Epithelial cell of prostate (primary cell): ENCODE results near the gene TPTE2.
"Not testable (repeated sequence)": the region's sequence is repeated elsewhere in the genome, so short reads cannot be mapped to it uniquely, and the experiment has no call there.

ENCODE experiments used
- DNase-seq: peaks from one replicate; pipeline ENCODE4 v3.0.0-alpha.2; 2011; ENCODE audit warnings: low read depth, low spot score
- H3K27ac ChIP-seq: fragments of 450-650 bp; 2 replicates; pipeline ENCODE4 v1.5.1; 2017; ENCODE audit warnings: mild to moderate bottlenecking

The TPTE2 gene

DNA sequence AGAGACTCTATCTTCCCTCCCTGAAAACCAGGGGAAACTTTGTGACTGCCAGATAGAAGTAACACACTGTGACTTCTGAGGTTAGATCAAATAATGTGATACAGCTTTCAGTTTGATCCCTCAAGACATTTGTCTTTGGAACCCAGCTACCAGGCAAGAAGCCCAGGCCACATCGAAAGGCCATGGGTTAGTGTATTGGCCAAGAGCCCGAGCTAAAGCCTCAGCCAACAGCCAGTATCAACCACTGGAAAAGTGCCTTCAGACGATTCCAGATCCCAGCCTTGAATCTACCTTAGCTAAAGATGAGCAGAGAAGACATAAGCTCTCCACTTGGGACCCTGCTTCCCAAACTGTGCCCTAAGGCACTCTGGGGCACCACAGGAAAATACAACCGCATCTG, 10.9 kb upstream of the TPTE2 start:
- no peak overlapping the region for H3K27ac ChIP-seq
- DNase-seq, result no peak

DNA sequence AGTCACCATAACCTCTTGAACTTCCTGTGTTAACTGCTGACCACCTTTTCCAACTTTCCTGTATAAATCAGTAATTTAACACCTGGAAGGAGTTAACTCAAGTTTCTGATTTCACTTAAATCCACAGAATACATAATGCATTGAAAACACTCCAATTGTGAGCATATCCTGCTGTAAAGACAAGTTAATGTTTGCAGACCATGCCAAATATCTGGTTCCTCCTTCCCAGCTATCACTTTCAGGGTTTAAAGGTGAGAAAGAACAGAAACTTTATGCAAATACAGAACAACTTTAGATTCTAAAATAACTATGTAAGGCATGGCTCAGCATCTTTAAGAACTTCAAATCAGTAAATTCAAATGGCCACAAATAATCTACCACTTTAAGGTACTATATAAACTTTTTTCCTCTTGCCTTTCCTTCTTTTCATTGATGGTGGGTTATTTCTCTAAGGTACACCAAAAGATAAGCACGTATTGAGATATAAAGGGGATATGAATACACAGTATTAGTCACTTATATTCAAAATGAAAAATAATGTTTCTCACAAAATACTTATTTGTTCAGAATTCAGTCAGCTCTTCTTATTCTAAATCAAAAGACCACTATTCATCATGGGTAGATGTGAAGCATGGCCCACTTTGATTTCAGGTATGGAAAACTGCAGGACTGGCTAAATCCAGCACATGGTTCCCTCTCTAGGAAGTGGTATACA, 6.6 kb upstream of the TPTE2 start:
- H3K27ac ChIP-seq, result no peak overlapping the region
- no peak for DNase-seq

DNA sequence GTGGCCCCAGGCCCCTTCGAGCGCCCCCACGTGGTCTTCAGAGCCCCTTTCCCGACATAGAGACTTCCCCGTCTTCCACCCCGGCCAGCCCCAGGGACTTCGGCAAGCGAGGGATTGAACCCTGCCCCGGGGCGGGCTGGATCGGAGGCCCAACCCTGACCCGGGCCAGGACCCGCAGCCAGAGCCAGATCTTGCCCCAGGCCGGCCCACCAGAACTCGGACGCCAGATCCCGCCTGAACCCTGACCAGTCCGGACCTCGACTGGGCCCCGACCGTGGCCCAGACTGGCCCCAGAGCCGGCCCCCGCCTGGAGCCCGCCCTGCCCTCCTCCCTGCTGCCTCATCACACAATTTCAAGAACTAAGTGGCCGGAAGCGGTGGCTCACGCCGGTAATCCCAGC, 253 bp upstream of the TPTE2 start:
- H3K27ac ChIP-seq, result no peak overlapping the region
- no peak for DNase-seq

DNA sequence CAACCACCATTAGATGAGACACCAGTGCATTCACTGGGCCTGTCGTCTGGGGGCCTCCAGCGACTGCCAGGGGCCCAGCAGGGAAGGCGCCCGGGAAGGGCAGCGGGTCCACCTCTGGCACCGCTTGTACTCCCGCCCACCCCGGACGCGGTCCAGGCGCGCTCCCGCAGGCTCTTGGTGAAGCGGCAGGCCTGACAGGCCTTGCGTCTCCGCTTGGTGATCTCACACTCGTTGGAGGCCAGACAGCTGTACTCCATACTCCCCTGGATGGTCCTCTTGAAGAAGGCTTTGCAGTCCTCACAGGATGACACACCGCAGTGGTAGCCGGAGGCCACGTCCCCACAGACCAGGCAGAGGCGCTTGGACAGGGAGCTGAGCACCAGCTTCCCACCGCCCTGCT, 660 bp downstream of the TPTE2 start:
- not testable (repeated sequence) for DNase-seq, H3K27ac ChIP-seq

DNA sequence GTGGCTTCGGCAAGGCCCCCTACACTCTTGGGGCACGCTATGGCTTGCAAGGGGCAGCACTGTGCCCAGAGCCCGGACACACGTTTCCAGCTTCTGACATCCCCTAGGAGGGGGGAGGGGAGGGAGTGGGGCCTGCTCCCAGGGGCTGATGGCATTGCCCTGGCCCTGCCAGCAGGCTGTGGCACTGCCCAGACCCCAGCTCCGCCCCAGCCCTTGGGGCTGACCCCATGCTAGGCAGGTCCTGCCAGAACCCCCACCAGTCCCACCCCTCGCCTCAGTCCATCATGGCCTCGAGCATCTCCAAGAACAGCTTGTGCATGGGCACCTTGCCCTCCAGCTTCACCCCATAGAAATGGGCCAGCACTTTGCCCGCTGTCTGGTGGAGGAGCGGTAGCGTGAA, 1.6 kb downstream of the TPTE2 start:
- H3K27ac ChIP-seq, result not testable (repeated sequence)

DNA sequence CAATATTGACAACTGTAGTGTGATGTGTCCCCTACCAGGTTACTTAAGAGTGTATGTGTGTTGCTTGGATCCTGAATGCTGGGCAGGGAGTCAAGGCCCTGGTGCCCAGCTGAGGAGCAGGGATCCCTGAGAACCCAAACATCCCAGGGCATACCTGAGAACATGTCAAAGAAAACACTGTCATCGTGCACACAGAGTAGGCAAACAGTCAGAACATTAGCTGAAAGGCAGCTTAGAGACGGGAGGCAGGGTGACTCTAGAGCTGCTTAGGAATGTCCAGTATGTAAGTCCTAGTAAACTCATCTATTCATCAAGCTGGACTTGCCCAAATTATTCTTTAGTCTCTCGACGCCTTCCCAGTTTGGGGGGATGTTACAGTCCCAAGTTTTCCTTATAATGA, 4.0 kb downstream of the TPTE2 start:
- not testable (repeated sequence) for DNase-seq, H3K27ac ChIP-seq

More for the DNA sequence above, 1.6 kb downstream of the TPTE2 start:
- not testable (repeated sequence) for DNase-seq

DNA sequence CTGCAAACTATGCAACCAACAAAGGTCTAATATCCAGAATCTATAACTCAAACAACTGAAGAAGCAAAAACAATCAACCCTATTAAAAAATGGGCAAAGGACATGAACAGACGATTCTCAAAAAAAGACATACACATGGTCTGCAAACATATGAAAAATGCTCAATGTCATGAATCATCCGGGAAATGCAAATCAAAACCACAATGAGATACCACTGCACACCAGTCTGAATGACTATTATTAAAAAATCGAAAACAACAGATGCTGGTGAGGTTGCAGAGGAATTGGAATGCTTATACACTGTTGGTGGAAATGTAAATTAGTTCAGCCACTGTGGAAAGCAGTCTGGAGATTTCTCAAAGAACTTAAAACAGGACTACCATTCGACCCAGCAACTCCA, 12.1 kb downstream of the TPTE2 start:
- not testable (repeated sequence) for DNase-seq, H3K27ac ChIP-seq

DNA sequence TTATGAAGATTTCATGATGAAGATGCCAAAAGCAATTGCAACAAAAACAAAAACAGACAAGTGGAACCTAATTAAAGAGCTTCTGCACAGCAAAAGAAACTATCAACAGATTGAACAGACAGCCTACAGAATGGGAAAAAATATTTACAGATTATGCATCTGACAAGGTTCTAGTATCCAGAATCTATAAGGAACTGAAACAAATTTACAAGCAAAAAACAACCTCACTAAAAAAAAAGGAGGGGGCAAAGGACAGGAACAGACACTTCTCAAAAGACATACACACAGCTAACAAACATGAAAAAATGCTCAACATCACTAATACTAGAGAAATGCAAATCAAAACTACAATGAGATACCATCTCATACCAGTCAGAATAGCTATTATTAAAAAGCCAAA, 35.7 kb downstream of the TPTE2 start:
- not testable (repeated sequence) for DNase-seq, H3K27ac ChIP-seq

DNA sequence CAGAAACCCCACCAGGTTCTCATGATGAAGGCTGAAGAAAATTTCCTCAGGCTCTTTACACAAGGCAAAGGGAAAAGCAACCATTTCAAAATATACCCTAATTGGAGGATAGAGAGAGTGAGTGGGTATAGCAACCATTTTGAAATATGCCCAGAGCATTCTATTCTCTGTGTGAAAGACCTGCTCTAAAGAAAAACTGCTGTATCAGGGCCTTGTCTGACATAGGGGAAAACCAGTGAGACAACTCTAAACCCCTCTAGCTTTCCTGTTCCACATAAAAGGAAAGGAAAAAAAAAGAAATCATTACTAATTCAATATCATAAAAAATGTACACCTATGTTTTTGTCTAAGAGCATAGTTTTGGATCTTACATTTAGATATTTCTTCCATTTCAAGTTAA, 42.3 kb downstream of the TPTE2 start:
- H3K27ac ChIP-seq, result no peak overlapping the region
- DNase-seq, result no peak

DNA sequence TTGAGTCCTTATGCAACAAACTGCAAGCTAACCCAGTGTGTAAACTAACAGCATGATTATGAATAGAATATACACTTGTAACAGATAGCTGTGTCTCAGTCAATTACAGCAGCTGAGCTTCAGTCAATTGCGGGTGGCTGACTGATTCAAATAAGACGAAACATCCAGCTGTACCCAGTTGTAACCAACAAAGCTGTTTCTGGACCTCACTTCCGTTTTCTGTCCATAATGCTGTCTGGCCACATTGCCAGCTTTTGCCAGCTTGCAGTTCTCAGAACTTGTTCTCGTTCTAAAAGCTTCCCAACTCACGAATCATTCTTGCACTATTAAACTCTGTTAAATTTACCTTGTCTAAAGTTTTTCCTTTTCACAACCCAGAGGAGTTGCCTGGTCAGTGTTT, 53.7 kb downstream of the TPTE2 start:
- not testable (repeated sequence) for H3K27ac ChIP-seq, DNase-seq

DNA sequence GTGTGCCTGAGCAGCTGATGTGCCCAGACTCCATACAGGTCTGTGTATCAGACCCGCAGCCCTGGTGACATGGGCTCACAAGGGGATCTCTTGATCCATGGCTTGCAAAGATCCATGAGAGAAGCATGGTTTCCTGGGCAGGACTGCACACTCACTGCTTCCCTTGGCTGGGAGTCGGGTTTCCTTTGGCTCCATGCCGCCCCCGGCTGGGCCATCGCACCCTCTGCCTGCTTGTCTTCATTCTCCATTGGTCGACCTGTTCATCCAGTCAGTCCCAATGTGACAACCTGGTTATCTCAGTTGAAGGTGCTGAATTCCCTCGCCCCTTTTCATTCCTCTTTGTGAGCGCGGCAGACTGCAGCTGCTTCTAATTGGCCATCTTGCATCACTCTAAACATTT, 101.2 kb downstream of the TPTE2 start:
- DNase-seq, H3K27ac ChIP-seq: not testable (repeated sequence)

DNA sequence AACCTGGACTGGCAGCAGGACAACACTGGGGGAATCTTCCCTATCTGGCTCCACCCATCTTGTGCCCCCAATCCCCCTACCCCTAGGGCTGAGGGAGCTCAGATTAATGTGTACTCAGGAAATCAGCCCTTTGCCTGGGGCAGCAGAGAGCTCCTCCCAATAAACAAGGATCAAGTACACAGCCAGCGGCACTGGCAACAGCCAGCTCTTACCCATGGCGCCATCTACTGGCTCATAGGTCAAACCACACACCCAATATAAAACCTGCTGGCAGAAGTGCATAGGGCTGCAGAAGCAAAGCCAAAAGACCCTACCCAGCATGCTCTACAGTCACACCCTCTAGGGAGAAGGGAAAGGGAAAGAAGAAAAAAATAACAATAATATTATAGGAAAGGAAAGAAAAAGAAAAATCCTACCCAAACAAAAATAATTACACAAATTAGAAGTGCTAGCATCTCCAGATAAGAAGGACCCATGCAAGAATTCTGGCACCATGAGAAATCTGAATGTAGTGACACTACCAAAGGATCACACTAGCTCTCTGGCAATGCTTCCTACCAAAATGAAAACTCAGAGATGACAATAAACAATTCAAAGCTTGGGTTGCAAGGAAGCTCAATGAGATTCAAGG, 122.2 kb downstream of the TPTE2 start:
- not testable (repeated sequence) for DNase-seq, H3K27ac ChIP-seq

DNA sequence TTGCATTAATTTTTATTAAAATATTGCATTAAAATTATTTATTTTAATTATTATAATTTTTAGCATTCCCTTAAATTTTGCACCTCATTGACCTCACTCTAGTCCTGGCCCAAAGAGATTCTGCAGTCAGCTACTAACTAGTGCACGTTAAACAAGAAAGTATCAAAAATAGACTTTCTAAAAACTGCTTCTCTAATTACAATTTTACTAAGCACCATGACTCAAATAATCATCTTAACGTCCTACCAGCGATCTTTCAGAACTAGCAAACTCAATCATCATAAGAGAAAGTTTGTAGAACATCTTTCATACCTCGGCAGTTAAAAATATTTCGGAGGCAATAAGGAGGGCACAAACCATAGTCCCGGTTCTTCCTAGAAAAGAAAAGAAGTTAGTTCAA, 123.6 kb downstream of the TPTE2 start:
- DNase-seq, H3K27ac ChIP-seq: not testable (repeated sequence)

DNA sequence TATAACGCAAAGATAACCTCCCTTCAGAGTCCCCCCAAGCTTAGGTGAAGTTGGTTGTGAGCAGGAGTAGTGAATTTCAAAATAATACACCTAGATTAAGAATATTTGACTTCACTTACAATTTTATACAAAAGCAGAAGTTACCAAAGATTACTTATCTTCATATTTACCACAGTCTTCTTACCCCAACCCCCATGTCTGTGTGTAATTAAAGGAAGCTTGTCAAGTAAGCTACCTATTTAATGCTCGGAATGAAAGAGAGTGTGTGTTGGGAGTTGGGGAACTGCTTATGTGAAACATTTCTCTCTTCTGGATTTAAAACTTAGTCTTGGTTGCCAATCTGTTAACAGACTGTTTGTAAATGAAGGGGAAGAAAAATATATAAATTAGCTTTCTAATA, 139.1 kb downstream of the TPTE2 start:
- not testable (repeated sequence) for DNase-seq, H3K27ac ChIP-seq

DNA sequence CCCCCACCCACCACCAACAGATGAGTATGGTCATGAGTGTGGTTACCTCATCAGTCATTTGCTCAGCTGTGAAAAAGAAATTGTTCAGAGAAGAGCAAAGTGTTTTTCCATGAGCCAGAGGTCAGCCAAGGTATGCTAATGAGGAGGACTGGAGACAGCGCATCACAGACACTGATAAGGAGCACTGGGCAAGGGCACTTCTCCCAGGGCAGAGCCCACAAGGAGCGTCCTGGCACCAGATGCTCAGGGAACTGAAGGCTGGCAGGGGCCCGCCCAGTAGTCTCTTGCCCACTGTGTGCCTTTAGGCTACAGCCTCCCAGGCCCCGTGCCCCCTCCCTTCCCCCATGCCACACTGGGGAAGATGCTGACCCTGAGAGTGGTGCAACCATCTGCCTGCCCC, 148.8 kb downstream of the TPTE2 start:
- not testable (repeated sequence) for DNase-seq, H3K27ac ChIP-seq

DNA sequence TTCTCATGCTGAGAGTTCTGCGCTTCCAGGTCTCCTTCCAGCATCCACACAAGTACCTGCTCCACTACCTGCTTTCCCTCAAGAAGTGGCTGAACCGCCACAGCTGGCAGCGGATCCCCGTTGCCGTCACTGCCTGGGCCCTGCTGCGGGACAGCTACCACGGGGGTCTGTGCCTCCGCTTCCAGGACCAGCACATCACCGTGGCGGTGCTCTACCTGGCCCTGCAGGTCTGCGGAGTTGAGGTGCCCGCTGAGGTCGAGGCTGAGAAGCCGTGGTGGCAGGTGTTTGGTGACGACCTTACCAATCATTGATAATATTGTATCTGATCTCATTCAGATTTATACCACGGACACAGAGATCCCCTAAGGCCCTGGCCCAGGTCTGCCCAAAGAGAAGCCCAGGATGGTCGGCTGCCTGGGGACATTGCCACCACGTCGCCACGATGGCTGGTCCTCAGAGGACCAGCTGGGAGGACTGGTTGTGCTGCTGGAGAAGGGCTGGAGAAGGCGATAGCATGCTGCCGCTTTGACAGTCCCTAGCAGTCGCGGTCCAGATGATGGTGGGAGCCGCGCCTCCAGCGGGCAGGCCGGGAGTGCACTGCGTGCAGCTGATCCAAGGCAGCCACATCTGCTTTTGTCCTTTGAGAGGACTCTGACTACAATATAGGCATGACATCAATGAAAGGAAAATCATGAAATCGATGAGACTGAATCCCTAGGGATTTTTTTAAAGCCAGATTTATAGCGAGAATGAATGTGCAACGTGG, 178.4 kb downstream of the TPTE2 start:
- not testable (repeated sequence) for DNase-seq

DNA sequence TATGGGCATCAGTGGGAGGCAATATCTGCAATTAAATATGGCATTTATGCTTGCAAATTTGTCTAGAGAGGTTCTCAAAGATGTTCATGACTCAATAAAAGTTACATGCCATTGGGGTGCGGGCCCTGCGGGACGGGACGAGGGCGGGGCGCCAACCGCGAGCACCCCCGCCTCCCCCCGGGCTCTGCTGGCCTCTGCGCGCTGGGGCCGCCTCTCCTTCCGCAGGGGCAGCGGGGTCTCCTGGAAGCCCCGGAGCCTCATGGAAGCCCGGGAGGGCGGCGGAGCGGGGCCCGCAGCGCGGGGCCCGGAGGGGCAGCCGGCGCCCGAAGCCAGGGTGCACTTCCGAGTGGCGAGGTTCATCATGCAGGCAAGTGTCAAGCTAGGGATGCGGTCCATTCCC, 179.2 kb downstream of the TPTE2 start:
- H3K27ac ChIP-seq, result no peak overlapping the region
- no peak for DNase-seq

More for the DNA sequence above, 178.4 kb downstream of the TPTE2 start:
- H3K27ac ChIP-seq, result not testable (repeated sequence)
